Activated CD8-positive, alpha-beta T cell treated with anti-CD3 and anti-CD28 coated beads for 36 hours (primary cell): Measurements from ENCODE around the gene CENPX. TPM values are rescaled to one million over a fixed set of nuclear protein-coding genes. Genes with fewer than 3 reads are reported as not detected.
A peak's percentile ranks its signal among the peaks of the same experiment; 100 is the strongest.

Source experiments
- ATAC-seq: fragments of 200-7000 bp; cut with Tn5 transposase; one replicate; pipeline ENCODE4 v1.10.0; 2021; ENCODE audit warnings: mild to moderate bottlenecking, moderate library complexity
- CTCF ChIA-PET: fragments of 350-600 bp; sonication (Branson Sonifier 250); formaldehyde crosslinking; loops from one replicate; lab custom pipeline; 2021; ENCODE audit warnings: antibody characterized with exemption; lab: Charles Lee
- POLR2A ChIA-PET: fragments of 350-600 bp; sonication (Branson Sonifier 250); formaldehyde crosslinking; loops from one replicate; lab custom pipeline; 2021; ENCODE audit warnings: antibody characterized with exemption; lab: Charles Lee
- DNase-seq: peaks from one replicate; pipeline ENCODE4 v3.0.0-alpha.2; 2020
- H3K27ac Mint-ChIP-seq: one replicate; pipeline ENCODE4 v1.8.0; 2021; ENCODE audit warnings: mild to moderate bottlenecking, mixed read lengths
- H3K27me3 Mint-ChIP-seq: one replicate; pipeline ENCODE4 v1.8.0; 2021; ENCODE audit warnings: mixed read lengths
- H3K36me3 Mint-ChIP-seq: one replicate; pipeline ENCODE4 v1.8.0; 2021; ENCODE audit warnings: low read depth, mixed read lengths
- H3K4me1 Mint-ChIP-seq: one replicate; pipeline ENCODE4 v1.8.0; 2021; ENCODE audit warnings: low read depth, mixed read lengths
- H3K4me3 Mint-ChIP-seq: one replicate; pipeline ENCODE4 v1.8.0; 2021; ENCODE audit warnings: mild to moderate bottlenecking, moderate library complexity, mixed read lengths
- H3K9me3 Mint-ChIP-seq: one replicate; pipeline ENCODE4 v1.8.0; 2021; ENCODE audit warnings: mixed read lengths
- CTCF ChIP-seq: fragments of 200-600 bp; IDR thresholded peaks from one replicate; pipeline ENCODE4 v1.8.0; 2022; ENCODE audit warnings: antibody characterized with exemption, mild to moderate bottlenecking
- intact Hi-C: fragments of 100-400 bp; cut with micrococcal nuclease; formaldehyde crosslinking; loops from one replicate; pipeline ENCODE4 v1.10.0; 2022
- total RNA-seq, 2 experiments: library from RNA; stranded (reverse); gene quantifications; one replicate each; pipeline ENCODE4 v1.2.3, GENCODE V29; 2021

The CENPX gene
- total RNA-seq, 2 experiments from 2014 or later: 88.7 to 98.1 TPM

GRCh38 chr17:81973432-81973831 lies 49.2 kb downstream of the CENPX start:
- no peak for ATAC-seq
- no peaks in the 10 kb centered on the region for H3K36me3 Mint-ChIP-seq
- no peak overlapping the region for H3K4me3 Mint-ChIP-seq
- no peak overlapping the region for H3K27ac Mint-ChIP-seq
- intact Hi-C loops: no loop called here
- peaks cover 1% of the 10 kb centered on the region for H3K9me3 Mint-ChIP-seq
- ChIA-PET POLR2A (no interaction called here), CTCF (interaction anchor here (1.4 kb wide), 1 partner anchor 14 kb away, joined by 7 read pairs; no protein-coding TSS in a partner anchor)
- no peaks in the 10 kb centered on the region for H3K27me3 Mint-ChIP-seq
- no peak for TF ChIP-seq CTCF
- no peak for DNase-seq
- peaks cover 14% of the 10 kb centered on the region for H3K4me1 Mint-ChIP-seq

GRCh38 chr17:81968850-81969812 lies 53.5 kb downstream of the CENPX start:
- ChIA-PET CTCF (interaction anchor here (0.8 to 2.4 kb wide), 2 partner anchors 10 to 51 kb away, joined by 3 to 9 read pairs; no protein-coding TSS in a partner anchor), POLR2A (interaction anchor here (0.9 to 3.2 kb wide), 3 partner anchors 8 to 52 kb away, joined by 3 to 22 read pairs (median 3); partner anchors contain the start of genes ASPSCR1 and MAFG)
- ATAC-seq (no peak), DNase-seq (no peak)
- Mint-ChIP-seq H3K9me3 (no peaks in the 10 kb centered on the region), H3K4me1 (peaks cover 13% of the 10 kb centered on the region), H3K4me3 (no peak overlapping the region), H3K27me3 (no peaks in the 10 kb centered on the region), H3K27ac (peak overlapping the region; percentile 38), H3K36me3 (no peaks in the 10 kb centered on the region)
- intact Hi-C loops: no loop called here
- no peak for TF ChIP-seq CTCF

Other genes starting within 250 kb of the CENPX start
- not detected for gene GCGR, start 218.7 kb downstream of the CENPX start, total RNA-seq
- gene MCRIP1, start 189.6 kb downstream of the CENPX start, total RNA-seq: 10 to 100 TPM; 55.1 to 56.5 TPM
- gene PPP1R27, start 187.8 kb downstream of the CENPX start, total RNA-seq: not detected
- 100 to 1,000 TPM; 408 to 434 TPM for gene P4HB, start 162.3 kb downstream of the CENPX start, total RNA-seq
- 100 to 1,000 TPM; 450 to 470 TPM for gene ARHGDIA, start 151.5 kb downstream of the CENPX start, total RNA-seq
- gene ALYREF, start 131.3 kb downstream of the CENPX start, total RNA-seq: 100 to 1,000 TPM; 241 TPM
- gene ANAPC11, start 131.2 kb downstream of the CENPX start, total RNA-seq: 100 to 1,000 TPM; 122 to 130 TPM
- gene NPB, start 120.6 kb downstream of the CENPX start, total RNA-seq: under 1 TPM in 1 of 2 experiments, not detected in 1; 0.18 TPM
- gene PCYT2, start 111.5 kb downstream of the CENPX start, total RNA-seq: 10 to 100 TPM; 20.5 to 22.6 TPM
- 10 to 100 TPM; 28.1 to 32.0 TPM for gene SIRT7, start 104.7 kb downstream of the CENPX start, total RNA-seq
- 10 to 100 TPM; 12.4 to 14.1 TPM for gene MAFG, start 95.1 kb downstream of the CENPX start, total RNA-seq
- gene PYCR1, start 85.6 kb downstream of the CENPX start, total RNA-seq: 100 to 1,000 TPM; 140 to 141 TPM
- not detected for gene MYADML2, start 75.6 kb downstream of the CENPX start, total RNA-seq
- under 1 TPM; 0.41 to 0.49 TPM for gene NOTUM, start 61.7 kb downstream of the CENPX start, total RNA-seq
- gene ASPSCR1, start 45.2 kb downstream of the CENPX start, total RNA-seq: 10 to 100 TPM; 18.7 to 24.5 TPM
- 10 to 100 TPM; 12.9 TPM for gene LRRC45, start 427 bp upstream of the CENPX start, total RNA-seq
- gene RAC3, start 8.8 kb upstream of the CENPX start, total RNA-seq: 1 to 10 TPM; 5.5 to 5.8 TPM
- gene DCXR, start 14.8 kb upstream of the CENPX start, total RNA-seq: 100 to 1,000 TPM in 1 of 2 experiments, 10 to 100 TPM in 1; 99.2 to 101 TPM
- 10 to 100 TPM; 14.2 to 15.3 TPM for gene RFNG, start 28.9 kb upstream of the CENPX start, total RNA-seq
- 10 to 100 TPM; 82.7 to 88.6 TPM for gene GPS1, start 29.0 kb upstream of the CENPX start, total RNA-seq
- 100 to 1,000 TPM; 139 to 140 TPM for gene DUS1L, start 42.9 kb upstream of the CENPX start, total RNA-seq
- 100 to 1,000 TPM; 250 to 260 TPM for gene FASN, start 75.4 kb upstream of the CENPX start, total RNA-seq
- gene CCDC57, start 190.0 kb upstream of the CENPX start, total RNA-seq: 10 to 100 TPM; 56.6 to 64.2 TPM
- gene SLC16A3, start 206.2 kb upstream of the CENPX start, total RNA-seq: 100 to 1,000 TPM; 183 to 193 TPM